ENCODE measurements around the gene DENND5A.

- no peak for TF ChIP-seq CTCF (IDR thresholded peaks at IDR 0.05)
- TF ChIP-seq POLR2A (IDR thresholded peaks at IDR 0.05) = no peak
- no peak for TF ChIP-seq EP300 (IDR thresholded peaks at IDR 0.05)
Measured at GRCh38 chr11:9301720-9302119, 36.6 kb upstream of the DENND5A start.
